Measurements from ENCODE around the gene SNRNP25.

The SNRNP25 gene

GRCh38 chr16:63466-63865 lies 9.8 kb downstream of the SNRNP25 start:
- DNase-seq, result no peak
- no peak for ATAC-seq

DNA sequence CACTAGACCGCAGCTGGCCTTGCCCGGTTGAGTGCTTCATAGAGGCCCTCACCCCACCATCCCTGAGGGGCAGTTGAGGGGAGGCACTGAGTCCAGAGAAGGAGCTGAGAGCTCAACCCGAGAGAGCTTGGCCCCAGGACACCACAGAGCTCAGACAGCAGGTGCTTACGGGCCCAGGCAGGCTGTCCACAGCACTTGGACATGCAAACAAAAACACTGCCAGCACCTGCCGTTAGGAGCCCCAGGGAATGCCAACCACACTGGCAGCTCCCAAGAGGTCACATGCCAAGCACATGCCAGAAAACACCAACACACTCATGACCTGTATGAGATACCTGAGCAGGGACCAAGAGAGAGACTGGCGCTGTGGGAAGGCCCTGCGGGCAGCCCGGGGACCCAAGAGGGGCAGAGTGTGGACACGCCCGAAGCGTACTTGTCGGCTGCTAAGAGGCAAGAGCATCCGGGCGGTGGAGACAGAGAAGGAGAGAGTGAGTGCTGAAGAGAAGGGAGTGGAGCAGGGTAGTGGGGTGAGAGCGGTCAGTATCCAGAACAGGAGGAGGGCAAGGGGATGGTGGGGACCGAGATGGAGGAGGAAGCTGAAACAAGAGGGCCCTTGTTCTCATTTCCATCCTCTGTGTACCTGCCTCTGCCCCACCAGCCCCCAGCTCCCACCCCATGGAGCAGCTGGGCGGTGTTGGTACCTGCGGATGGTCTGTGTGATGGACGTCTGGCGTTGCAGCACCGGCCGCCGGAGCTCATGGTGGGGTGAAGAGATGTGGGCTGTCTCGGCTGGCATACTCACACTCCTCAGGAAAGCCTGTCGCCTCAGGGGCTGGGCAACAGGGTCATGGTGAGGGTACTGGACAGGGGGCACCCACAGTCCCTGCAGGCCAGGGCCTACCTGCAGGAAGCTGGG lies 10.6 kb downstream of the SNRNP25 start:
- ATAC-seq, result no peak

GRCh38 chr16:64914-65255 lies 11.3 kb downstream of the SNRNP25 start:
- ATAC-seq, result no peak
- no peak for DNase-seq

More for the DNA sequence above, 10.6 kb downstream of the SNRNP25 start:
- no peak for DNase-seq

DNA sequence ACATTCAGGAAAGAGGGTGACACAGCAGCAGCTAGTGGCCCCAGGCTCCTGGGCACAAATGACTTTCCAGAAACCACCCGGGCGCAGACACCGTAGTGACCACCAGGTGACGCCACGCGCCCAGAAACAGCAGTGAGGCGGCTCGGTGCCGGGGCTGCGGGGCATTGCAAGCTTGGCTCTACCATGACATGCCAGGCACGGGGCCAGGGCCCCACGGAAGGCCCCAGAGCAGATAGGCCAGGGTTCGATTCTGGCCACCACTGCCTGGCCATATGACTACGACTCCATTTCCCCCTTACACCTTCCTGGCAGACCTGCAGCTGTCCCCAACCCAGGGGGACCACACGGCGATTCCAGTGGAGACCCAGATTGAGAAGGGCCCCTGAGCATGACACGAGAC lies 12.1 kb downstream of the SNRNP25 start:
- ATAC-seq (peak; percentile 83), DNase-seq (peak; percentile 89)

GRCh38 chr16:66309-67182 lies 12.9 kb downstream of the SNRNP25 start:
- DNase-seq, result no peak

DNA sequence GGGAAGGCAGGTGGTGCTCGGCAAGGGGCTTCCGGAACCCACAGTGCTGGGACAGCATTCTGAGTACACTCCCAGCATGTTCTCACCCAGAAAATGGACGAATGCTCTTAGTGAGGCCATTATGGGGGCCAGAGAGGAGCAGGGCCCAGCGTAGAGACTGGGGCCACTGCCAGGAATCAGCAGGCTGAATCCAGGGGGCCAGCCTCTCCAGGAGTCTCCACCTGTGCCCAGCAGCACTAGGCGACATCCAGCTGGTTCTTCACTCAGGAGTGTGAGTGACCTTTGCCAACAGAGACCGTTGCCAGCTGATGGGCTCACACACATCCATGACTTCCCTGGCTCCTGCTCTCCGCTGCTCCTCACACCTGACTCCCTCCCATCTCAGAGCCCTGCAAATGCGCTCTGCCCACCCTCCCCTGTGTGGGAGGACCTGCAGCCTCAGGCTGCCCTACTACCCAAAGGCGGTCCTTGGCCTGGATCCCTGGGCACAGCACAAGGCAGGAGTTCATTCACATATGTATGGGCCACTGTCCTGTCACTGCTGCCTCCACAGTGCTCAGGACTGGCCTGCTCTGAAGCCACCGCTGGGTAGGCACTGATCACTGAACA lies 13.7 kb downstream of the SNRNP25 start:
- ATAC-seq, result no peak
- DNase-seq, result no peak

More at GRCh38 chr16:66309-67182, 12.9 kb downstream of the SNRNP25 start:
- ATAC-seq, result no peak

GRCh38 chr16:67884-68789 lies 14.5 kb downstream of the SNRNP25 start:
- no peak for DNase-seq
- no peak for ATAC-seq

GRCh38 chr16:69181-69580 lies 15.6 kb downstream of the SNRNP25 start:
- DNase-seq (no peak), ATAC-seq (no peak)

DNA sequence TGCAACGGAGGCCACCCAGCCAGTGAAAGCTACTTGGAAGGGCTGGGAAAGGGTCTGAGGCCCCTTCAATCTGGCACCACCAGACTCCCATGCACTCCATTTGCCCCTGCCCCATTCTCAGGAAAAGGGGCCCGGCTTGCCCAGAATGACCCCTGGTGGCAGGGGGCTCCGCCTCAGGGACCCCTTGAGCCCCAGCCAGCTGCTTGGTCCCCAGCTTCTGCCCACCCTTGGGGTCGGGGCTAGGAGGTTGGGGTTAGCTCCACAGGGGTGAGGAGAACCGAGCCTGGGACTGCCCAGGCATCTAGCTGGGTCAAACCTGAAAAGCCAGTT lies 17.5 kb downstream of the SNRNP25 start:
- no peak for ATAC-seq
- DNase-seq, result no peak

- DNase-seq (no peak), ATAC-seq (no peak)
Measured at GRCh38 chr16:71540-72401, 18.1 kb downstream of the SNRNP25 start.

DNA sequence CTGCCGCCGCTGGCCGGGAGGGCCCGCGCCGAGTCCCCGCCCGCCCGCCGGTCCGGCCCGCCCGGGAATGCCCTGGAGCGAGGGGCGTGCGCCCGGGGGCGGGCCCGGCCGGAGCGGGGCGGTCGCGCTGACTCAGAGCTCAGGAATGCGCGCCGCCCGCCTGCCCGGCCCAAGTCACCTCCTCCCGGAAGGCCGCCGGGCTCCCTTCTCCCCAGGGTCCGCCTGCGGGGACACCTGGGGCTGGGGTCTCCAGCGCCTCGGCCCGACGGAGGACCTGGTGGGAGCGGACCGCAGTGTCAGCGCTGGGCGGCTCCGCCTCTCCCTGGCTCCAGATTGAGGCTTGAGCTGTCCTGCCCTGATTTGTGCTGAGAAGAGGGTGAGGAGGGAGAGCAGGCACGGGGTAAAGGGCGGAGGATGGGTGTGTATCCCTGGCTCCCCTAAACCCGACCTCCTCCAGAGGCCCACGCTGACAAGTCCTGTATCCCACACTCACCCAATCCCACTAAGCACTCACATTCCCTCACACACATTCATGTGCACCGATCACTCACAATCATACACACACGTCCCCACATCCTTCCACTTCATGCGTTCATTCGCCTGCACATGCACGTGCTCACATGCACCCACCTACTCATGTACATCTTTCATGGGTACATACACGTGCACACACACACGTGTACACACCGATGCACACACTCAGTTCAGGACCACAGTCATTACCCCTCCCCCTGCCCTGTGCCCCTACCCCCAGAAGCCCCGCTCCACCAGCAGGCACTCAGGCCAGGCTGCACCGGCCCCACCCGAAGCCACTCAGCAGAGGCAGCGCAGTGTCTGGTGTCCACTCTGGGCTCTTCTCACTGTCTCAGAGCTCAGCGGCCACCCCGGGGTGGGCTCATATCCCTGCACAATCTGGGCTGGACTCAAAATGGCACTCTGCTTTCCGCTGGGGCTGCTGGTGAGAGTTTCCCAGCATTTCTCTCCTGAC lies 19.2 kb downstream of the SNRNP25 start, which contains the start of gene RHBDF1:
Gene RHBDF1, minus strand, starts transcription at position 71 of the 988 bp plus-strand sequence. CDS start 7,616 bp downstream, outside the sequence.
- DNase-seq (peak; percentile 50), ATAC-seq (peak; percentile 29)

DNA sequence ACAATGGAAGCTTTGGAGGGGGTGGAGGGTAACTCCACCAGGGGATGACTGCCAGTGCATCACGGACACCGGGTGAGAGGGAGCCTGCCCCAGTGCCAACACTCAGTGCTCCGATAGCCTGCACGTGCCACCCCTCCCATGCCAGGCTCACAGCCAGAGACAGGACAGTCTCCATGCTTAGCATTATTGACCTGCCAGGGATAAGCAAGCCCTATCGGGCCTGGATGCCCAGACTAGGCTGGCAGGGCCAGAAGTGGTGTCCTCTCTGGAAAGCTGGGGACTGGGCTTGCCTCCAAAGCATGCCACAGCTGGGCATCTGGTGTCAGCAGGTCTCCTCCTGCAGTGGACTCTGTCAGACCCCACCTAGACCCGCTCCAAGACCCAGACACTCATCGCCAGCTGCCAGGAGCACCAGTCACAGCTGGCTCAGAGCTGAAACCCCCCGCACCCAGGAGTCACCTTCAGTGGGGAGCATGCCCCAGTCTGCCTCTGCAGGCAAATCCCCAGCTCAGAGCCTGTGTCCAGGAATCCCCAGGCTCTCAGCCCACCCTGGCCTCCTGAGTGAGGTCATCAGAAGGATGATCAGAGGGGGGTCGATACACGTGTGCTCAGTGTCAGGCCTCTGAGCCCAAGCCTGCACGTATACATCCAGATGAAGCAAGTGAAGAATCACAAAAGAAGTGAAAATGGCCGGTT lies 20.6 kb downstream of the SNRNP25 start:
- DNase-seq (no peak), ATAC-seq (no peak)

- ATAC-seq (no peak), DNase-seq (no peak)
Measured at GRCh38 chr16:74747-75334, 21.2 kb downstream of the SNRNP25 start.

DNA sequence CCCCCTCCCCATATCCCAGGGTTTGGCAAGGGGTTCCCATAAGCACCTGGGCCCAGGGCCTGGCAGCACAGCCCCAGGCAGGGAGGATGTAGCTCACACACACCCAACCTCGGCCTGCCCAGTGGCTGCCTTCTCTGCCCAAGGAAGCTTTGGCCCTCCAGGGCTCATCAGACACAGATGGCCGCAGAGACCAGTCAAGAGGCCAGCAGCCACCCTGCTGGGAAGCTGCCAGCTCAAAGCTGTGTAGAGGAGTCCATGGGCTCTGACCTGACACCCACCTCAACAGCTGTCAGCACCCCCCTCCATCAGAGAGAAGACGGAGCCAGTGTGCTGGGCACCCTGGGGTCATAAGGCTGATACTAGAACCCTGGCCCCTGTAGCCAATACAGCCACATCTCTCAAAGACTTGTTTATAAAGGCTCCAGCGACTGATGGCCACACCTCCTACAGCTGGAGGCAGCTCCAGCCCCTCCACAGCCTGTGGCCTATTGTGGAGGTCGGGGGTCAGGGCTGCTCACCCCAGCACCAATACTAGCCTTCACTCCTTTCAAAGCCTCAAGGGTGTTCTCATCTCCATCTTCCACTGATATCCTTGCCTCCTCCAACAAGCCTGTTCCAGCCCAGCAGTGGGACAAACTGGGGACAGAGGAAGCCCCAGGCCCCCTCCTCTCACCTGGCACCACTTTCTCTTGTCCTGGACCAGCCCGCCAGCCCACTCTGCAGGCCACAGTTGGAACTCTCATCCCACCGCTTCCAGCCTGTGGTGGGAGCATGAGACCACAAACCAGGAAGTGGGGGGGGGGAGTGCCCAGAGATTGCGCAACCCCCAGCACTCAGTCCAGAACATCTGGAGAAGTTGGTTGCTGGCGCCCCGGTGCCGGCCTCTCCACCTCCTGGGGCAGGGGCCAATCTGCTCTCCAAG lies 22.2 kb downstream of the SNRNP25 start:
- no peak for DNase-seq
- ATAC-seq, result no peak

GRCh38 chr16:76535-77272 lies 23.1 kb downstream of the SNRNP25 start:
- DNase-seq, result peak; percentile 33
- no peak for ATAC-seq

DNA sequence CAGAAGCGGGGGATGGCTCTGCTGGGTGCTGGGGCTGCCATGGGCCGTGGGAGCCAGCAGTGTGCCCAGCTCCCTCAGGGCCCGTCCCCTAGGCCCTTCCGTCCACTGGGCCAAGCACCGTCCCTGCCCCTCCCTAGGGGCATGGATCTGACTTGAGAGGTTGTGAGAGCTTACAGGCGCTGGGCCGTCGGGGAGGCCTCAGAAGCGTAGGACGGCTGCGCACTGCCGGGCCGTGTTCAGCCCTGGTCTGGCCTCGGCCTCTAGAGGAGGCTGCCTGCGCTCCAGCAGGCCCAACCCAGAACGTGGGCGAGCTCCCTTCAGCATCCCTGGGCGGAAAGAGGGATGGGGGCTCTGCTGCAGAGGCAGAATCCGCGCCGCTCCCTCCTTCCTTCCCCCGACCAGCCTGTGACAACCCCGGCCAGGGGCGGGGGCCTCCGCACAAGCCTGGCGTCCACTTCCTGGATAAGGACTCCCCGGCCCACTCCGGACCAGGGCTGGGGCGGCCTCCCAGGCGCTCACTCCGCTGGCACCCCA lies 23.7 kb downstream of the SNRNP25 start:
- DNase-seq (peak; percentile 52), ATAC-seq (peak; percentile 41)

Measured in stimulated activated naive CD8-positive, alpha-beta T cell treated with anti-CD3 and anti-CD28 coated beads, Interleukin-15, Interleukin-2, amounts not matched to agents 100 U/mL and 50 U/mL, for 24 hours (primary cell).